WTC11 (cell line): Measurements from ENCODE around the gene PNCK. TPM values are rescaled to one million over a fixed set of nuclear protein-coding genes. Genes with fewer than 3 reads are reported as not detected.
A peak's percentile ranks its signal among the peaks of the same experiment; 100 is the strongest.

Source experiments
- ATAC-seq: fragments of 200-7000 bp; cut with Tn5 transposase; 2 replicates; pipeline ENCODE4 v1.10.0; 2021; ENCODE audit warnings: mild to moderate bottlenecking, moderate library complexity
- CTCF ChIA-PET: fragments of 300-600 bp; sonication (Branson Sonifier 250); formaldehyde crosslinking; loops from one replicate; lab custom pipeline; 2021; ENCODE audit warnings: antibody characterized with exemption; lab: Charles Lee
- POLR2A ChIA-PET: fragments of 350-600 bp; sonication (Branson Sonifier 250); formaldehyde crosslinking; loops from one replicate; lab custom pipeline; 2021; ENCODE audit warnings: antibody characterized with exemption; lab: Charles Lee
- DNase-seq: peaks from one replicate; pipeline ENCODE4 v3.0.0; 2021; ENCODE audit warnings: low spot score
- H3K27ac Mint-ChIP-seq: 2 replicates; pipeline ENCODE4 v1.8.0; 2021; ENCODE audit warnings: mixed read lengths
- H3K27me3 Mint-ChIP-seq: 2 replicates; pipeline ENCODE4 v1.8.0; 2021; ENCODE audit warnings: low read depth, mild to moderate bottlenecking, moderate library complexity, mixed read lengths
- H3K36me3 Mint-ChIP-seq: 2 replicates; pipeline ENCODE4 v1.8.0; 2021; ENCODE audit warnings: mixed read lengths
- H3K4me1 Mint-ChIP-seq: 2 replicates; pipeline ENCODE4 v1.8.0; 2022; ENCODE audit warnings: mixed read lengths
- H3K4me3 Mint-ChIP-seq: 2 replicates; pipeline ENCODE4 v1.8.0; 2021; ENCODE audit warnings: mild to moderate bottlenecking, moderate library complexity, mixed read lengths
- H3K9me3 Mint-ChIP-seq: 2 replicates; pipeline ENCODE4 v1.8.0; 2021; ENCODE audit warnings: mixed read lengths
- FOXP1 ChIP-seq: sonication (generic); formaldehyde crosslinking; IDR thresholded peaks from 2 replicates; pipeline ENCODE4 v1.8.0; 2022; ENCODE audit warnings: missing genetic modification reagents, mild to moderate bottlenecking, moderate library complexity, borderline replicate concordance
- GRHL2 ChIP-seq: fragments of 250-450 bp; sonication (Bioruptor Pico); IDR thresholded peaks from 2 replicates; pipeline ENCODE4 v1.8.0; 2022; ENCODE audit warnings: mild to moderate bottlenecking, moderate library complexity; ENCODE audit not compliant: insufficient replicate concordance, severe bottlenecking
- NR3C1 ChIP-seq: sonication (generic); formaldehyde crosslinking; conservative IDR thresholded peaks from 2 replicates; pipeline ENCODE4 v1.8.1; 2023; ENCODE audit warnings: low read depth, mild to moderate bottlenecking, missing genetic modification reagents
- SMAD3 ChIP-seq: sonication (generic); formaldehyde crosslinking; IDR thresholded peaks from 2 replicates; pipeline ENCODE4 v1.8.0; 2022; ENCODE audit warnings: missing genetic modification reagents, mild to moderate bottlenecking, borderline replicate concordance
- TEAD1 ChIP-seq: sonication (generic); formaldehyde crosslinking; IDR thresholded peaks from 2 replicates; pipeline ENCODE4 v1.8.0; 2022; ENCODE audit warnings: mild to moderate bottlenecking, missing genetic modification reagents
- TEAD4 ChIP-seq: sonication (generic); formaldehyde crosslinking; IDR thresholded peaks from 2 replicates; pipeline ENCODE4 v1.8.0; 2022; ENCODE audit warnings: mild to moderate bottlenecking, missing genetic modification reagents
- ZNF423 ChIP-seq: fragments of 250-450 bp; sonication (Bioruptor Pico); IDR thresholded peaks from 2 replicates; pipeline ENCODE4 v2.1.2; 2022; ENCODE audit warnings: mild to moderate bottlenecking, moderate library complexity
- total RNA-seq: library from RNA; stranded (reverse); gene quantifications from 3 replicates; pipeline ENCODE4 v1.2.3, GENCODE V29; 2021
- TF ChIP-seq, protein P1 (sequence below): sonication (generic); formaldehyde crosslinking; IDR thresholded peaks from 2 replicates; pipeline ENCODE4 v1.8.0; 2023; ENCODE audit warnings: missing genetic modification reagents, mild to moderate bottlenecking, borderline replicate concordance
- TF ChIP-seq, protein P2 (sequence below): fragments of 250-450 bp; sonication (Bioruptor Pico); IDR thresholded peaks from 2 replicates; pipeline ENCODE4 v1.9.0; 2021; ENCODE audit warnings: mild to moderate bottlenecking, borderline replicate concordance
- TF ChIP-seq, protein P3 (sequence below): sonication (generic); formaldehyde crosslinking; IDR thresholded peaks from 2 replicates; pipeline ENCODE4 v1.8.1; 2022; ENCODE audit warnings: mild to moderate bottlenecking, missing genetic modification reagents, moderate library complexity, borderline replicate concordance
- TF ChIP-seq, protein P4 (sequence below): sonication (generic); formaldehyde crosslinking; IDR thresholded peaks from 2 replicates; pipeline ENCODE4 v1.8.1; 2023; ENCODE audit warnings: mild to moderate bottlenecking, missing genetic modification reagents, moderate library complexity
- TF ChIP-seq, protein P5 (sequence below): sonication (generic); formaldehyde crosslinking; IDR thresholded peaks from 2 replicates; pipeline ENCODE4 v1.8.1; 2023; ENCODE audit warnings: mild to moderate bottlenecking, missing genetic modification reagents

The PNCK gene
- total RNA-seq, 1 experiment from 2014 or later, result 8.6 TPM

DNA sequence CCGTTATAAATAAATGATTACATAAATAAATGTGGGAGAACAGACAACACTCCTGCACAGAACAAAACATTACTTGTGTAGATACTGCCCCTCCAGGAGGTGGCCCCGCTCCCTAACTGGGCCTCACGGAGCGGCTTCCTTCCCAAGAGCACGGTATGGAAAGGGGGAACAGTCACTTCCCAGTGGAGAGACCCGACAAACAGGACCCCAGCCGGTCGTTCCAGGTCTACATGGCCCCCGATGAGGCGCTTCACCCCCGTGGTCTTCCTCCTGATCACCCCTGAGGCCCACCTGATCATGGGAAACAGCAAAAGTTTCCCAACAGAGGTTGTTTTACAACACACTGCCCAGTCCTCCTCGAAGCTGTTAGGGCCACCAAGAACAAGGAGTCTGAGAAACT, 7.6 kb upstream of the PNCK start (continued):
- TF ChIP-seq, protein P1, sequence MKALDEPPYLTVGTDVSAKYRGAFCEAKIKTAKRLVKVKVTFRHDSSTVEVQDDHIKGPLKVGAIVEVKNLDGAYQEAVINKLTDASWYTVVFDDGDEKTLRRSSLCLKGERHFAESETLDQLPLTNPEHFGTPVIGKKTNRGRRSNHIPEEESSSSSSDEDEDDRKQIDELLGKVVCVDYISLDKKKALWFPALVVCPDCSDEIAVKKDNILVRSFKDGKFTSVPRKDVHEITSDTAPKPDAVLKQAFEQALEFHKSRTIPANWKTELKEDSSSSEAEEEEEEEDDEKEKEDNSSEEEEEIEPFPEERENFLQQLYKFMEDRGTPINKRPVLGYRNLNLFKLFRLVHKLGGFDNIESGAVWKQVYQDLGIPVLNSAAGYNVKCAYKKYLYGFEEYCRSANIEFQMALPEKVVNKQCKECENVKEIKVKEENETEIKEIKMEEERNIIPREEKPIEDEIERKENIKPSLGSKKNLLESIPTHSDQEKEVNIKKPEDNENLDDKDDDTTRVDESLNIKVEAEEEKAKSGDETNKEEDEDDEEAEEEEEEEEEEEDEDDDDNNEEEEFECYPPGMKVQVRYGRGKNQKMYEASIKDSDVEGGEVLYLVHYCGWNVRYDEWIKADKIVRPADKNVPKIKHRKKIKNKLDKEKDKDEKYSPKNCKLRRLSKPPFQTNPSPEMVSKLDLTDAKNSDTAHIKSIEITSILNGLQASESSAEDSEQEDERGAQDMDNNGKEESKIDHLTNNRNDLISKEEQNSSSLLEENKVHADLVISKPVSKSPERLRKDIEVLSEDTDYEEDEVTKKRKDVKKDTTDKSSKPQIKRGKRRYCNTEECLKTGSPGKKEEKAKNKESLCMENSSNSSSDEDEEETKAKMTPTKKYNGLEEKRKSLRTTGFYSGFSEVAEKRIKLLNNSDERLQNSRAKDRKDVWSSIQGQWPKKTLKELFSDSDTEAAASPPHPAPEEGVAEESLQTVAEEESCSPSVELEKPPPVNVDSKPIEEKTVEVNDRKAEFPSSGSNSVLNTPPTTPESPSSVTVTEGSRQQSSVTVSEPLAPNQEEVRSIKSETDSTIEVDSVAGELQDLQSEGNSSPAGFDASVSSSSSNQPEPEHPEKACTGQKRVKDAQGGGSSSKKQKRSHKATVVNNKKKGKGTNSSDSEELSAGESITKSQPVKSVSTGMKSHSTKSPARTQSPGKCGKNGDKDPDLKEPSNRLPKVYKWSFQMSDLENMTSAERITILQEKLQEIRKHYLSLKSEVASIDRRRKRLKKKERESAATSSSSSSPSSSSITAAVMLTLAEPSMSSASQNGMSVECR (CRISPR knock-in tag), result no peak
- no peak for TF ChIP-seq TEAD1 (CRISPR knock-in tag)

DNA sequence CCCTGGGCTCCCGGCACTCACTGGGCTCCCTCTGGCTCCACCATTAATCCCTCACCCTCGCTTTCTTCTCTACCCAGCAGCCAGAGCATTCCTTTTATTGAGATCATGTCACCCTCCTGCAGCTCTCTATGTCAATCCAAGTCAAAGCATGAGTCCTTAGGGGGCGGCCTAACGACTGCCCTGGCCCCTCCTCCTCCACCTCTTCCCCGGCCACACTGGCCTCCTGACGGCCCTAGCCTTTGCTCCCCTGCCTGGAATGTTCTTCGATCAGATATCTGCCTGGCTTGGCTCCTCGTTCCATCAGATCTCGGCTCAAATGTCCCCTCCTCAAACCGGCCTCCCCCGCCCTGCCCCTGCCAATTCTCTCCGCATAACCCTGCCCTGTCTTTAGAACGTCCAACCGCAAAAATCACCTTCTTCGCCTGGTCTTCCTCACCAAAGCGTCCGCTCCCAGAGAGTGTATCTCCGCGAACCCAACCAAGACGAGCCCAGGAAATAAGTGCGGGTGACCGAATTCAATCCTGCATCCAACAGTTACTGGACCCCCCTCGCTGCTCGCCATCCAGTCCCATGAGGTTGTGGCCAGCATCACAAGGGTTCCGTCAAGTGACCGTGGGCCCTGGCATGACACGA, 722 bp upstream of the PNCK start:
- H3K27ac Mint-ChIP-seq, result no peak overlapping the region
- no peaks in the 10 kb centered on the region for H3K36me3 Mint-ChIP-seq
- POLR2A ChIA-PET, result interaction anchor here (0.7 to 1.7 kb wide), 3 partner anchors 10 to 38 kb away, joined by 3 to 5 read pairs (median 4); partner anchors contain the start of gene SLC6A8
- H3K27me3 Mint-ChIP-seq, result peaks cover 8% of the 10 kb centered on the region
- ATAC-seq (peak; percentile 51), DNase-seq (no peak)
- H3K4me3 Mint-ChIP-seq, result peak overlapping the region; percentile 55
- peaks cover 9% of the 10 kb centered on the region for H3K4me1 Mint-ChIP-seq
- CTCF ChIA-PET, result interaction anchor here (0.8 to 7.7 kb wide), 5 partner anchors 11 to 125 kb away, joined by 3 to 143 read pairs (median 3); partner anchors contain the start of gene SLC6A8
- no peaks in the 10 kb centered on the region for H3K9me3 Mint-ChIP-seq
- TF ChIP-seq SMAD3 (no peak), NR3C1 (CRISPR knock-in tag) (no peak), FOXP1 (CRISPR knock-in tag) (no peak), ZNF423 (CRISPR knock-in tag) (no peak), TEAD4 (CRISPR knock-in tag) (no peak), GRHL2 (no peak)
- TF ChIP-seq, protein P2, sequence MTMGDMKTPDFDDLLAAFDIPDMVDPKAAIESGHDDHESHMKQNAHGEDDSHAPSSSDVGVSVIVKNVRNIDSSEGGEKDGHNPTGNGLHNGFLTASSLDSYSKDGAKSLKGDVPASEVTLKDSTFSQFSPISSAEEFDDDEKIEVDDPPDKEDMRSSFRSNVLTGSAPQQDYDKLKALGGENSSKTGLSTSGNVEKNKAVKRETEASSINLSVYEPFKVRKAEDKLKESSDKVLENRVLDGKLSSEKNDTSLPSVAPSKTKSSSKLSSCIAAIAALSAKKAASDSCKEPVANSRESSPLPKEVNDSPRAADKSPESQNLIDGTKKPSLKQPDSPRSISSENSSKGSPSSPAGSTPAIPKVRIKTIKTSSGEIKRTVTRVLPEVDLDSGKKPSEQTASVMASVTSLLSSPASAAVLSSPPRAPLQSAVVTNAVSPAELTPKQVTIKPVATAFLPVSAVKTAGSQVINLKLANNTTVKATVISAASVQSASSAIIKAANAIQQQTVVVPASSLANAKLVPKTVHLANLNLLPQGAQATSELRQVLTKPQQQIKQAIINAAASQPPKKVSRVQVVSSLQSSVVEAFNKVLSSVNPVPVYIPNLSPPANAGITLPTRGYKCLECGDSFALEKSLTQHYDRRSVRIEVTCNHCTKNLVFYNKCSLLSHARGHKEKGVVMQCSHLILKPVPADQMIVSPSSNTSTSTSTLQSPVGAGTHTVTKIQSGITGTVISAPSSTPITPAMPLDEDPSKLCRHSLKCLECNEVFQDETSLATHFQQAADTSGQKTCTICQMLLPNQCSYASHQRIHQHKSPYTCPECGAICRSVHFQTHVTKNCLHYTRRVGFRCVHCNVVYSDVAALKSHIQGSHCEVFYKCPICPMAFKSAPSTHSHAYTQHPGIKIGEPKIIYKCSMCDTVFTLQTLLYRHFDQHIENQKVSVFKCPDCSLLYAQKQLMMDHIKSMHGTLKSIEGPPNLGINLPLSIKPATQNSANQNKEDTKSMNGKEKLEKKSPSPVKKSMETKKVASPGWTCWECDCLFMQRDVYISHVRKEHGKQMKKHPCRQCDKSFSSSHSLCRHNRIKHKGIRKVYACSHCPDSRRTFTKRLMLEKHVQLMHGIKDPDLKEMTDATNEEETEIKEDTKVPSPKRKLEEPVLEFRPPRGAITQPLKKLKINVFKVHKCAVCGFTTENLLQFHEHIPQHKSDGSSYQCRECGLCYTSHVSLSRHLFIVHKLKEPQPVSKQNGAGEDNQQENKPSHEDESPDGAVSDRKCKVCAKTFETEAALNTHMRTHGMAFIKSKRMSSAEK (CRISPR knock-in tag), result no peak
- TF ChIP-seq, protein P3, sequence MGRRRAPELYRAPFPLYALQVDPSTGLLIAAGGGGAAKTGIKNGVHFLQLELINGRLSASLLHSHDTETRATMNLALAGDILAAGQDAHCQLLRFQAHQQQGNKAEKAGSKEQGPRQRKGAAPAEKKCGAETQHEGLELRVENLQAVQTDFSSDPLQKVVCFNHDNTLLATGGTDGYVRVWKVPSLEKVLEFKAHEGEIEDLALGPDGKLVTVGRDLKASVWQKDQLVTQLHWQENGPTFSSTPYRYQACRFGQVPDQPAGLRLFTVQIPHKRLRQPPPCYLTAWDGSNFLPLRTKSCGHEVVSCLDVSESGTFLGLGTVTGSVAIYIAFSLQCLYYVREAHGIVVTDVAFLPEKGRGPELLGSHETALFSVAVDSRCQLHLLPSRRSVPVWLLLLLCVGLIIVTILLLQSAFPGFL, result no peak
- TF ChIP-seq, protein P4, sequence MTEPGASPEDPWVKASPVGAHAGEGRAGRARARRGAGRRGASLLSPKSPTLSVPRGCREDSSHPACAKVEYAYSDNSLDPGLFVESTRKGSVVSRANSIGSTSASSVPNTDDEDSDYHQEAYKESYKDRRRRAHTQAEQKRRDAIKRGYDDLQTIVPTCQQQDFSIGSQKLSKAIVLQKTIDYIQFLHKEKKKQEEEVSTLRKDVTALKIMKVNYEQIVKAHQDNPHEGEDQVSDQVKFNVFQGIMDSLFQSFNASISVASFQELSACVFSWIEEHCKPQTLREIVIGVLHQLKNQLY, result no peak
- TF ChIP-seq, protein P5, sequence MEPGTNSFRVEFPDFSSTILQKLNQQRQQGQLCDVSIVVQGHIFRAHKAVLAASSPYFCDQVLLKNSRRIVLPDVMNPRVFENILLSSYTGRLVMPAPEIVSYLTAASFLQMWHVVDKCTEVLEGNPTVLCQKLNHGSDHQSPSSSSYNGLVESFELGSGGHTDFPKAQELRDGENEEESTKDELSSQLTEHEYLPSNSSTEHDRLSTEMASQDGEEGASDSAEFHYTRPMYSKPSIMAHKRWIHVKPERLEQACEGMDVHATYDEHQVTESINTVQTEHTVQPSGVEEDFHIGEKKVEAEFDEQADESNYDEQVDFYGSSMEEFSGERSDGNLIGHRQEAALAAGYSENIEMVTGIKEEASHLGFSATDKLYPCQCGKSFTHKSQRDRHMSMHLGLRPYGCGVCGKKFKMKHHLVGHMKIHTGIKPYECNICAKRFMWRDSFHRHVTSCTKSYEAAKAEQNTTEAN (CRISPR knock-in tag), result no peak
